ENCODE data around the gene ARFGAP1.

ARFGAP1 gene

GRCh38 chr20:63261060-63261794, 11.4 kb upstream of the ARFGAP1 start:
- no peak for ATAC-seq
- no peak for TF ChIP-seq ZNF8 (CRISPR knock-in tag; IDR thresholded peaks at IDR 0.05)
- TF ChIP-seq POU6F1 (CRISPR knock-in tag; IDR thresholded peaks at IDR 0.05; ENCODE audit: borderline replicate concordance, low read depth) = no peak
- no peak for TF ChIP-seq CSDC2 (CRISPR knock-in tag; IDR thresholded peaks at IDR 0.05)
- no peak for TF ChIP-seq ISL1 (CRISPR knock-in tag; IDR thresholded peaks at IDR 0.05)
- TF ChIP-seq, protein P1, sequence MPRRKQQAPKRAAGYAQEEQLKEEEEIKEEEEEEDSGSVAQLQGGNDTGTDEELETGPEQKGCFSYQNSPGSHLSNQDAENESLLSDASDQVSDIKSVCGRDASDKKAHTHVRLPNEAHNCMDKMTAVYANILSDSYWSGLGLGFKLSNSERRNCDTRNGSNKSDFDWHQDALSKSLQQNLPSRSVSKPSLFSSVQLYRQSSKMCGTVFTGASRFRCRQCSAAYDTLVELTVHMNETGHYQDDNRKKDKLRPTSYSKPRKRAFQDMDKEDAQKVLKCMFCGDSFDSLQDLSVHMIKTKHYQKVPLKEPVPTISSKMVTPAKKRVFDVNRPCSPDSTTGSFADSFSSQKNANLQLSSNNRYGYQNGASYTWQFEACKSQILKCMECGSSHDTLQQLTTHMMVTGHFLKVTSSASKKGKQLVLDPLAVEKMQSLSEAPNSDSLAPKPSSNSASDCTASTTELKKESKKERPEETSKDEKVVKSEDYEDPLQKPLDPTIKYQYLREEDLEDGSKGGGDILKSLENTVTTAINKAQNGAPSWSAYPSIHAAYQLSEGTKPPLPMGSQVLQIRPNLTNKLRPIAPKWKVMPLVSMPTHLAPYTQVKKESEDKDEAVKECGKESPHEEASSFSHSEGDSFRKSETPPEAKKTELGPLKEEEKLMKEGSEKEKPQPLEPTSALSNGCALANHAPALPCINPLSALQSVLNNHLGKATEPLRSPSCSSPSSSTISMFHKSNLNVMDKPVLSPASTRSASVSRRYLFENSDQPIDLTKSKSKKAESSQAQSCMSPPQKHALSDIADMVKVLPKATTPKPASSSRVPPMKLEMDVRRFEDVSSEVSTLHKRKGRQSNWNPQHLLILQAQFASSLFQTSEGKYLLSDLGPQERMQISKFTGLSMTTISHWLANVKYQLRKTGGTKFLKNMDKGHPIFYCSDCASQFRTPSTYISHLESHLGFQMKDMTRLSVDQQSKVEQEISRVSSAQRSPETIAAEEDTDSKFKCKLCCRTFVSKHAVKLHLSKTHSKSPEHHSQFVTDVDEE (CRISPR knock-in tag; IDR thresholded peaks at IDR 0.05) = no peak
- no peak for TF ChIP-seq CREB5 (CRISPR knock-in tag; IDR thresholded peaks at IDR 0.05; ENCODE audit: low read depth)
- TF ChIP-seq ZC3H10 (CRISPR knock-in tag; IDR thresholded peaks at IDR 0.05) = no peak
- TF ChIP-seq PATZ1 (CRISPR knock-in tag; IDR thresholded peaks at IDR 0.05; ENCODE audit: borderline replicate concordance) = no peak
- no peak for TF ChIP-seq ARNTL (CRISPR knock-in tag; IDR thresholded peaks at IDR 0.05; ENCODE audit: borderline replicate concordance, low read depth)

GRCh38 chr20:63261795-63262528, 10.7 kb upstream of the ARFGAP1 start:
- no peak for ATAC-seq
- no peak for TF ChIP-seq CREB5 (CRISPR knock-in tag; IDR thresholded peaks at IDR 0.05; ENCODE audit: low read depth)
- TF ChIP-seq ZNF565 (CRISPR knock-in tag; conservative IDR thresholded peaks at IDR 0.05; ENCODE audit: low read depth) = no peak
- no peak for TF ChIP-seq ZFP30 (CRISPR knock-in tag; IDR thresholded peaks at IDR 0.05)
- no peak for TF ChIP-seq TCF4 (CRISPR knock-in tag; IDR thresholded peaks at IDR 0.05; ENCODE audit: borderline replicate concordance)
- no peak for TF ChIP-seq ZNF70 (CRISPR knock-in tag; IDR thresholded peaks at IDR 0.05)
- TF ChIP-seq CSDC2 (CRISPR knock-in tag; IDR thresholded peaks at IDR 0.05) = no peak
- no peak for TF ChIP-seq SNAI2 (CRISPR knock-in tag; IDR thresholded peaks at IDR 0.05)
- TF ChIP-seq GLIS3 (CRISPR knock-in tag; IDR thresholded peaks at IDR 0.05) = no peak
- TF ChIP-seq, protein P1 (CRISPR knock-in tag; IDR thresholded peaks at IDR 0.05) = no peak
- TF ChIP-seq ISL1 (CRISPR knock-in tag; IDR thresholded peaks at IDR 0.05) = no peak
- TF ChIP-seq, protein P2, sequence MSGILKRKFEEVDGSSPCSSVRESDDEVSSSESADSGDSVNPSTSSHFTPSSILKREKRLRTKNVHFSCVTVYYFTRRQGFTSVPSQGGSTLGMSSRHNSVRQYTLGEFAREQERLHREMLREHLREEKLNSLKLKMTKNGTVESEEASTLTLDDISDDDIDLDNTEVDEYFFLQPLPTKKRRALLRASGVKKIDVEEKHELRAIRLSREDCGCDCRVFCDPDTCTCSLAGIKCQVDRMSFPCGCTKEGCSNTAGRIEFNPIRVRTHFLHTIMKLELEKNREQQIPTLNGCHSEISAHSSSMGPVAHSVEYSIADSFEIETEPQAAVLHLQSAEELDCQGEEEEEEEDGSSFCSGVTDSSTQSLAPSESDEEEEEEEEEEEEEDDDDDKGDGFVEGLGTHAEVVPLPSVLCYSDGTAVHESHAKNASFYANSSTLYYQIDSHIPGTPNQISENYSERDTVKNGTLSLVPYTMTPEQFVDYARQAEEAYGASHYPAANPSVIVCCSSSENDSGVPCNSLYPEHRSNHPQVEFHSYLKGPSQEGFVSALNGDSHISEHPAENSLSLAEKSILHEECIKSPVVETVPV (CRISPR knock-in tag; IDR thresholded peaks at IDR 0.05) = no peak
- no peak for TF ChIP-seq POU6F1 (CRISPR knock-in tag; IDR thresholded peaks at IDR 0.05; ENCODE audit: borderline replicate concordance, low read depth)
- no peak for TF ChIP-seq ZC3H10 (CRISPR knock-in tag; IDR thresholded peaks at IDR 0.05)
- TF ChIP-seq PATZ1 (CRISPR knock-in tag; IDR thresholded peaks at IDR 0.05; ENCODE audit: borderline replicate concordance) = no peak
- no peak for TF ChIP-seq ZNF8 (CRISPR knock-in tag; IDR thresholded peaks at IDR 0.05)
- no peak for TF ChIP-seq ZFP3 (CRISPR knock-in tag; IDR thresholded peaks at IDR 0.05)
- TF ChIP-seq BACH2 (CRISPR knock-in tag; IDR thresholded peaks at IDR 0.05; ENCODE audit: borderline replicate concordance) = no peak
